GM21619 (cell line): ENCODE measurements around the gene DIPK1A.

Experiments used
- ATAC-seq: cut with Tn5 transposase; IDR thresholded peaks from one replicate; pipeline ENCODE4 v1.9.1; 2021; ENCODE audit not compliant: unreplicated experiment

Gene DIPK1A

GRCh38 chr1:92879316-92879968, 81.8 kb downstream of the DIPK1A start:
- no peak for ATAC-seq

DNA sequence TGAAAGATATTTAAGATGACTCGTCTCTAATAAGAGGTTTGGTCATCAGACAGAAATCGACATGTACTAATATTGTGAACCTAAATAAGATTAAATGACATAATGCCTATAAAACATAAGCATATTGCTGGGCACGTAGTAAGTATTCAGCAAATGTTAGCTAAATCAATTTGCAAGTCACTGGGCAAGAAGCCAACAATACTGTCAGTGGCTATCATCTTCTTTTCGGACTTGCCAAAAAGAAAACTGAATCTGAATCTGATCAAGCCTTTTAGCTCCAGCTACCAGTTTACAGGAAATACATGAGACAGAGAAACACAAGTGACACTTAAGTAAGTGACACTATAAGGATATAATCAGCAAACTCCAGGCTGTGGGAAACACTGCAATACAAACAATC, 83.5 kb downstream of the DIPK1A start:
- ATAC-seq, result peak; percentile 75

- ATAC-seq, result no peak
Observed at GRCh38 chr1:92877081-92877711, 84.1 kb downstream of the DIPK1A start.

DNA sequence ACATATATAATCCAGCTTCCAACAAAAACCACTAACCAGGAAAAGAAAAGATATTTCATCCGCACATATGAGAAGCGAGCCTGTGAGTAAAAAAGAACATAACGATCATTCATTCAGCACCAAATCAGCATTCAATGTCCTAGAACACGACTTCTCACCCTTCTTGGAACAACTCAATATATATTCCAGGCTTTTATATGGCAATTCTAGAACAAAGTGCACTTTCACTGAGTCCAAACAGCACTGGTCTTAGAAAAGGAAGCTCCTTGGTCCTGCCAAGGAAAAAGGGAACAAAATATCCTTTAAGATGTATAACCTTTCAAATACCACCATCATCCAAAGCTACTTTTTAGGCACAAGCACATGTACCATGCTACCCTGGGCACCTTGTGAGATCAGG, 84.9 kb downstream of the DIPK1A start:
- ATAC-seq, result no peak

DNA sequence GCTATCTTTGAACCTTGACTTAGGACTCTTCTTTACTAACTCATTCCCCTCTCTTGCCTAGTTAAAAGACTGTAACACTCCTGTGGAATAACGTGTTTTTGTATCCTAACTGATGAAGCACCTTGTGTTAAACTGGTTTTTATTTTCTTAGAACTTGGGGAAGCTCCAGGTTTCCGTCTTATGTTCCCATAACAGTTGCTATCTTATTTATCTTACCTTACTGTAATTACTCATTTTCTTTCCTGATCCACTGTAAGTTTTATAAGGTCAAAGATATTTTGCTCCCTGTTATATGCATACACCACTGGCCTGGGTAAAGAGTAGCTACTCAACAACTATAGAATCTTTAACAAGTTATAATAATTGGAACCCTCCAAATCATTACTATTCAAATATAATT, 86.3 kb downstream of the DIPK1A start:
- ATAC-seq, result no peak

- ATAC-seq, result no peak
Observed at GRCh38 chr1:92872719-92873118, 88.5 kb downstream of the DIPK1A start.

DNA sequence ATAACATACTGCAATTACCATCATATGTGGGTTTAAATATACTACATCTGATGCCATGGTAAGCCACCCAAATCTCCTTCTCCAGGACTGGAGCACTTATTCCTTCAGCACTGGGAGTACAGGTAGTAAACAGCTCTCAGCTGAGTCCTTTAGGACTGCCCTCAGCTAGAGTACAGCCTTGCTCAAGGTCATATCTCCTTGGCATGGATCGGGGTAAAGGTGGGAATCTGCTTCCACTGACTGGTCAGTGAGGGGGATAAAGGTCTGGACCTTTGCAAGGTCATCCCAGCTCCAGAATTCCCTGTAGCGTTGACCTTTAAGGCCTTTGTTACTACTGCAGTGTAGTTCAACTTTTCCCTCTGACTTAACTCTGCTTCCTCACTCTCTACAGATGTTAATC, 90.7 kb downstream of the DIPK1A start:
- no peak for ATAC-seq

GRCh38 chr1:92864131-92864530, 97.1 kb downstream of the DIPK1A start:
- ATAC-seq, result no peak

GRCh38 chr1:92862605-92863004, 98.7 kb downstream of the DIPK1A start:
- no peak for ATAC-seq

DNA sequence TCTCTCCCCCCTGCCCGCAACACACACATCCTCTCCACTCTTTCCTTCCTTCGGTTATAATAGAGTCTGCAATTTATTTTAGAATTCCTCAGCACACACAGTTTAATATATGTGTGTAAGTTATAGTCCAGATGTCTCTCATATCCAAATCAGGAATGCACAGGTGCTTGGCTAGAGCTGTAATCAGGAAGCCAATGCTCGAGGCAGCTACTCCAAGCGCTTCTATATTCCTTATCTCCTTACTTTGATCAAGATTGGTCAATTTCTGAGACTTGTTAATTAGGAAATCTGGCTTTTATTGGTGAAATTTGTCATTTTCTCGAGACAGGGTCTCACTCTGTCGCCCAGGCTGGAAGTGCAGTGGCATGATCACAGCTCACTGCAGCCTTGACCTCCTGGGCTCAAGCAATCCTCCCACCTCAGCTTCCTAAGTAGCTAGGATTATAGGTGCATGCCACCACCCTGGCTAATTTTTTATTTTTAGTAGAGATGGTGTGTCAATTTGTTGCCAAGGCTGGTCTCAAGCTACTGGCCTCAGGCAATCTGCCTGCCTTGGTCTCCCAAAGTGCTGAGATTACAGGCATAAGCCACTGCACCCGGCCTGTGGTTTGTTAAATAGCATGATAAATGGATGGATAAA, 101.7 kb downstream of the DIPK1A start:
- ATAC-seq, result no peak

- peak; percentile 79 for ATAC-seq
Observed at GRCh38 chr1:92858564-92859399, 102.5 kb downstream of the DIPK1A start.

DNA sequence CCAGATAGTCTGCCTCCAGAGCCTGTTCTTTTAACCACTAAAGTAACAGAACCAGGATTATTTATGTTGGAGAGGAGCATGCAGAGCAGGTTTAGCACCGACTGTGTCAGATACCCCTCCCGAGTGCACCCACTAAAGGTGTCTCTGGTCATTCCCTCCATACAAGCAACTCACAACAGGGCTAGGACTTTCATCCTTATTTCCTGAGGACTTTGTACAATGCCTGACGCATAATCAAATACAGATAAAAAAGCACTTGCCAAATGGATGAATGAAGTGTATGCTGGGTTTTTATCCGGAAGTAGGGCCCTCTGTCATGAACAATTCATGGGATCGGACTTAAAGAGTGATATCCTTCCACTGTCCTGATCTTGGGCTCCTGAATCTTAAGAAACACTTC, 103.4 kb downstream of the DIPK1A start:
- ATAC-seq, result no peak

DNA sequence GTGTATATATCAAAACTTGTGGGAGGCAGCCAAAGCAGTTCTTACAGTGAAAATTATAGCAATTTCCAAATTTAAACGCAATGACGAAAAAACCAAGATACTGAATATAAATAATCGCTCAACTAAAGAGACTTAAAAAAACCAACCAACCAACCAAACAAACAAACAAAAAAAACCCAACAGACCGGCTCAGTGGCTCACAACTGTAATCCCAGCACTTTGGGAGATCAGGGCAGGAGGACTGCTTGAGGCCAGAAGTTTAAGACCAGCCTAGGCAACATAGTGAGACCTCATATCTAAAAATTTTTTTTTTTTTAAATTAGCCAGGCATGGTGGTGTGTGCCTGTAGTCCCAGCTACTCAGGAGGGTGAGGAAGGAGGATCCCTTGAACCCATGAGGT, 106.0 kb downstream of the DIPK1A start:
- no peak for ATAC-seq

DNA sequence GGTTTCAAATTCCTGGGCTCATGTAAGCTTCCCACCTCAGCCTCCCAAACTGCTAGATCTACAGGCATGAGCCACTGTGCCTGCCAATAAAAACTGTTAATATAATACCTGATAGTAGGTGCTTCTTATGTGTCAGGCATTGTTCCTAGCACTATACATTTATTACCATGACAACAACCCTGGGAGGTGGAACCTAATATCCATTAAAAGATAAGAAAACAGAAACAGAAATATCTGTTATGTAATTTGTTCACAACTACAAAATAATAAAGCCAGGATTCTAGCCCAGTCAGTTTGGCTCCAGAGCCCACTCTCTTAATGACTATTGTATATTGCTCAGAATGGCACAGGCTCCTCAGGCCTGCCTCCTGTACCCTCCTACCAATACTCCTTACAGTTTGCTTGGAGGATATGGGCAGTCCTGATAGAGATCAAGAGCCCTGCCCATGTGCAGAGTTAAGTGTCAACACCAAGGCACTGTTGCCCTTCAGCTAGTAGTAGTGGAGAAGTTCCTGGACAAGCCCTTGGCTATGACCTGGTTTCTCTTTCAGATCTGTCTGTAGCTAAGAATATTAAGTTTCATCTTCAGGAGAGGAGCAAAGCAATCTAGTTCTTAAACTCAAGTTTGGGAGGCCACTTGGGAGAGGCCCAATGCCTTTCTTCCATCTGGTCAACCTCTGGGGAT, 107.0 kb downstream of the DIPK1A start:
- ATAC-seq, result no peak

GRCh38 chr1:92853299-92853698, 108.0 kb downstream of the DIPK1A start:
- ATAC-seq, result no peak

DNA sequence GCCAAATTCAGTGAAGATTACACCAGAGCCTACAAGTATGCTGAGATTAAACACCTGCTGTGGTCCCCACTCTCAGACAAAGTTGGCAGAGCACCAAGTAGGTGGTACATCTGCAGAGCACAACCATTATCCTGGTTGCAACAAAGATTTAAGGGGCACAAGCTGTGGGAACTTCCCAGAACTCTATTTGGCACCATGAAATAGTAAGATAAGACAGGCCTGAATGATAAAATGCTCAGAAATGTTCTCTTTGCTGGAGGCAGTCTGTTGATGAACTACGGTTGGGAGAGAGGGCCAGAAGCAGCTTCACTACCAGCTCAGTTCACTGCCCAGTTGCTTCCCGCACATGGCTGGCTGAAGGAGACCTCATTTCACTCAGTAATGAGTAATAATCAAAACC, 109.5 kb downstream of the DIPK1A start:
- no peak for ATAC-seq

GRCh38 chr1:92850019-92850418, 111.2 kb downstream of the DIPK1A start:
- no peak for ATAC-seq

- ATAC-seq, result no peak
Observed at GRCh38 chr1:92848201-92848600, 113.1 kb downstream of the DIPK1A start.

DNA sequence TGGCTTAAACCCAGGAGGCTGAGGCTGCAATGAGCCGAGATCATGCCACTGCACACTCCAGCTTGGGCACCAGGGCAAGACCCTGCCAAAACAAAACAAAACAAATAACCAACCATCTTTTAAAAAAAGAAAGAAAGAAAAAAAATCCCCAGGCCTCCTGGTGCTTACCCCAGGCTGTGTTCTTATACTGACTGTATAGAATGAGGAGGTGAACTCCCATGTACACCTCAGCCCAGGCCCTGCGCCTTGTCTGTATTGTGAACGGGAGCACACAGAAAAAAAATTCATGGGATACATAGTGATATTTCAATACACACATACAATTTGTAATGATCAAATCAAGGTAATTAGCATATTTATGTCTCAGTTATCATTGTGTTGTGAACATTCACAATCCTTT, 115.4 kb downstream of the DIPK1A start:
- no peak for ATAC-seq

GRCh38 chr1:92844439-92844838, 116.8 kb downstream of the DIPK1A start:
- ATAC-seq, result no peak
